ENCODE data around the gene C5orf24. TPM values are rescaled to one million over a fixed set of nuclear protein-coding genes. Genes with fewer than 3 reads are reported as not detected.

Gene C5orf24
- total RNA-seq, 1 experiment from 2014 or later, result 18.2 TPM

- intact Hi-C loops (cut with micrococcal nuclease), result no loop called here
- H3K9me3 ChIP-seq (ENCODE audit: low read length), result no peaks in the 10 kb centered on the region
- H3K4me3 ChIP-seq (ENCODE audit: low read length), result no peak overlapping the region
- ChIA-PET POLR2A (ENCODE audit: unreplicated experiment) (no interaction called here), CTCF (no interaction called here)
- H3F3A ChIP-seq (ENCODE audit: low read length, unreplicated experiment), result no peaks in the 10 kb centered on the region
- H3K4me2 ChIP-seq (ENCODE audit: low read length), result no peak overlapping the region
- peaks cover 7% of the 10 kb centered on the region; the same call in 1 of the 2 replicates for H4K20me1 ChIP-seq (ENCODE audit: low read length)
- ATAC-seq, result no peak
- H3K79me2 ChIP-seq (ENCODE audit: low read length), result peaks cover 16% of the 10 kb centered on the region
- DNase-seq, result no peak
- TF ChIP-seq EZH2 (IDR thresholded peaks at IDR 0.05; ENCODE audit: low read length, unreplicated experiment) (no peak), CTCF (conservative IDR thresholded peaks at IDR 0.05; ENCODE audit: low read depth, low read length) (no peak), EZH2phosphoT487 (IDR thresholded peaks at IDR 0.05; ENCODE audit: borderline replicate concordance, low read length) (no peak)
- H3K27ac ChIP-seq (ENCODE audit: low read length), result no peak overlapping the region
- no peak overlapping the region for H2AFZ ChIP-seq (ENCODE audit: low read length)
- H3K27me3 ChIP-seq (ENCODE audit: low read length), result no peaks in the 10 kb centered on the region
- H3K36me3 ChIP-seq (ENCODE audit: low read depth, low read length), result peaks cover 26% of the 10 kb centered on the region
- no peaks in the 10 kb centered on the region for H3K9me2 ChIP-seq (replicated peaks; ENCODE audit: low read length)
- no peaks in the 10 kb centered on the region for H3K4me1 ChIP-seq (ENCODE audit: insufficient read depth, low read length)
- no peak overlapping the region for H3K9ac ChIP-seq (ENCODE audit: low read length)
- BruUV-seq (replicated peaks), result TSS peak; percentile 3
Observed at GRCh38 chr5:134857401-134857800, 11.6 kb downstream of the C5orf24 start.

GRCh38 chr5:134864707-134865106 lies 18.9 kb downstream of the C5orf24 start:
- intact Hi-C loops (cut with micrococcal nuclease), result no loop called here
- H3K4me3 ChIP-seq (ENCODE audit: low read length), result no peak overlapping the region
- no peaks in the 10 kb centered on the region for H3K27me3 ChIP-seq (ENCODE audit: low read length)
- H3F3A ChIP-seq (ENCODE audit: low read length, unreplicated experiment), result no peaks in the 10 kb centered on the region
- no peaks in the 10 kb centered on the region for H3K36me3 ChIP-seq (ENCODE audit: low read depth, low read length)
- CTCF ChIA-PET, result no interaction called here
- H3K4me1 ChIP-seq (ENCODE audit: insufficient read depth, low read length), result no peaks in the 10 kb centered on the region
- H3K4me2 ChIP-seq (ENCODE audit: low read length), result no peak overlapping the region
- BruUV-seq (replicated peaks), result no TSS peak
- POLR2A ChIA-PET (ENCODE audit: unreplicated experiment), result no interaction called here
- ATAC-seq (no peak), DNase-seq (no peak)
- no peaks in the 10 kb centered on the region for H3K79me2 ChIP-seq (ENCODE audit: low read length)
- H3K9ac ChIP-seq (ENCODE audit: low read length), result no peak overlapping the region
- no peak for TF ChIP-seq EZH2 (IDR thresholded peaks at IDR 0.05; ENCODE audit: low read length, unreplicated experiment)
- TF ChIP-seq CTCF (conservative IDR thresholded peaks at IDR 0.05; ENCODE audit: low read depth, low read length), result no peak
- no peak for TF ChIP-seq EZH2phosphoT487 (IDR thresholded peaks at IDR 0.05; ENCODE audit: borderline replicate concordance, low read length)
- H3K9me2 ChIP-seq (replicated peaks; ENCODE audit: low read length), result no peaks in the 10 kb centered on the region
- no peak overlapping the region for H2AFZ ChIP-seq (ENCODE audit: low read length)
- no peaks in the 10 kb centered on the region for H3K9me3 ChIP-seq (ENCODE audit: low read length)
- no peaks in the 10 kb centered on the region for H4K20me1 ChIP-seq (ENCODE audit: low read length)
- no peak overlapping the region for H3K27ac ChIP-seq (ENCODE audit: low read length)

- Histone ChIP-seq H3K9me3 (ENCODE audit: low read length) (no peaks in the 10 kb centered on the region), H3K9ac (ENCODE audit: low read length) (peak overlapping the region; percentile 80; the same call in 1 of the 2 replicates), H3K9me2 (replicated peaks; ENCODE audit: low read length) (no peaks in the 10 kb centered on the region), H3K27me3 (ENCODE audit: low read length) (no peaks in the 10 kb centered on the region), H3K27ac (ENCODE audit: low read length) (no peak overlapping the region), H4K20me1 (ENCODE audit: low read length) (no peaks in the 10 kb centered on the region), H3K79me2 (ENCODE audit: low read length) (peaks cover 15% of the 10 kb centered on the region), H3F3A (ENCODE audit: low read length, unreplicated experiment) (no peaks in the 10 kb centered on the region), H3K4me1 (ENCODE audit: insufficient read depth, low read length) (peaks cover 6% of the 10 kb centered on the region; the same call in 1 of the 2 replicates), H3K4me2 (ENCODE audit: low read length) (peak overlapping the region; percentile 96), H3K36me3 (ENCODE audit: low read depth, low read length) (no peaks in the 10 kb centered on the region), H2AFZ (ENCODE audit: low read length) (peak overlapping the region; percentile 93), H3K4me3 (ENCODE audit: low read length) (peak overlapping the region; percentile 81; the same call in 1 of the 2 replicates)
- ChIA-PET POLR2A (ENCODE audit: unreplicated experiment) (interaction anchor here (0.6 kb wide), 1 partner anchor 38 kb away, joined by 7 read pairs; no protein-coding TSS in a partner anchor), CTCF (no interaction called here)
- TSS peak; percentile 72 for BruUV-seq (replicated peaks)
- intact Hi-C loops (cut with micrococcal nuclease), result no loop called here
- ATAC-seq (no peak), DNase-seq (no peak)
- no peak for TF ChIP-seq EZH2phosphoT487 (IDR thresholded peaks at IDR 0.05; ENCODE audit: borderline replicate concordance, low read length)
- TF ChIP-seq EZH2 (IDR thresholded peaks at IDR 0.05; ENCODE audit: low read length, unreplicated experiment), result no peak
- TF ChIP-seq CTCF (conservative IDR thresholded peaks at IDR 0.05; ENCODE audit: low read depth, low read length), result no peak
Observed at GRCh38 chr5:134873494-134873893, 27.7 kb downstream of the C5orf24 start.

All from PC-3 (cell line).